A673 (cell line): ENCODE measurements around the gene LYSET. TPM values are rescaled to one million over a fixed set of nuclear protein-coding genes. Genes with fewer than 3 reads are reported as not detected.

Source experiments
- BruUV-seq: library from RNA; stranded (reverse); fragments of 400-500 nt; replicated peaks from 2 replicates; lab custom pipeline; 2021; lab: Mats Ljungman, UMichigan
- CTCF ChIA-PET: fragments of 300-600 bp; sonication (Branson Sonifier 250); formaldehyde crosslinking; loops from one replicate; lab custom pipeline; 2022; ENCODE audit warnings: antibody characterized with exemption; lab: Charles Lee
- POLR2A ChIA-PET: fragments of 300-600 bp; sonication (Branson Sonifier 250); formaldehyde crosslinking; loops from one replicate; lab custom pipeline; 2022; ENCODE audit warnings: antibody characterized with exemption; ENCODE audit not compliant: low non-redundant PET; lab: Charles Lee
- DNase-seq: peaks from one replicate; pipeline ENCODE4 v3.0.0-alpha.2; 2015; ENCODE audit warnings: low spot score
- H3K27ac ChIP-seq: fragments of 200-600 bp; sonication (generic); 2 replicates; pipeline ENCODE4 v1.5.1; 2016; ENCODE audit warnings: mixed run types, low read depth, mild to moderate bottlenecking, mixed read lengths, antibody characterized with exemption, low read length; ENCODE audit not compliant: poor library complexity, severe bottlenecking
- H3K27me3 ChIP-seq: fragments of 200-600 bp; sonication (generic); replicated peaks from 2 replicates; pipeline ENCODE4 v1.6.1; 2017; ENCODE audit warnings: mixed run types, low read depth, mild to moderate bottlenecking, mixed read lengths, antibody characterized with exemption, low read length; ENCODE audit not compliant: insufficient read depth, poor library complexity
- H3K36me3 ChIP-seq: fragments of 200-600 bp; sonication (generic); 2 replicates; pipeline ENCODE4 v1.6.1; 2016; ENCODE audit warnings: mixed run types, mild to moderate bottlenecking, mixed read lengths, antibody characterized with exemption, low read length; ENCODE audit not compliant: insufficient read depth, poor library complexity, severe bottlenecking
- H3K4me1 ChIP-seq: fragments of 200-600 bp; sonication (generic); 2 replicates; pipeline ENCODE4 v1.6.1; 2017; ENCODE audit warnings: mixed run types, mild to moderate bottlenecking, mixed read lengths, antibody characterized with exemption, low read length; ENCODE audit not compliant: insufficient read depth, poor library complexity, severe bottlenecking
- H3K4me3 ChIP-seq: fragments of 200-600 bp; sonication (generic); 2 replicates; pipeline ENCODE4 v1.5.1; 2016; ENCODE audit warnings: low read depth, mixed run types, mild to moderate bottlenecking, mixed read lengths, low read length; ENCODE audit not compliant: poor library complexity, severe bottlenecking
- H3K9me3 ChIP-seq: fragments of 200-600 bp; sonication (generic); 2 replicates; pipeline ENCODE4 v1.6.1; 2016; ENCODE audit warnings: mixed run types, low read depth, mild to moderate bottlenecking, mixed read lengths, antibody characterized with exemption, low read length; ENCODE audit not compliant: poor library complexity, severe bottlenecking
- CTCF ChIP-seq: fragments of 300-800, 200-600 bp; sonication (generic); conservative IDR thresholded peaks from 2 replicates; pipeline ENCODE4 v1.5.1; 2017; ENCODE audit warnings: low read depth, mild to moderate bottlenecking, antibody characterized with exemption, low read length, moderate library complexity, mixed read lengths
- EZH2 ChIP-seq: fragments of 200-600 bp; sonication (generic); IDR thresholded peaks from 2 replicates; pipeline ENCODE4 v1.6.1; 2017; ENCODE audit warnings: borderline replicate concordance, low read depth, mild to moderate bottlenecking, mixed read lengths, antibody characterized with exemption, low read length; ENCODE audit not compliant: poor library complexity, severe bottlenecking
- intact Hi-C: fragments of 100-400 bp; cut with micrococcal nuclease; formaldehyde crosslinking; loops from one replicate; pipeline ENCODE4 v1.10.0; 2022; ENCODE audit not compliant: unreplicated experiment
- total RNA-seq: library from RNA; stranded (reverse); gene quantifications from 2 replicates; pipeline ENCODE4 v1.2.3, GENCODE V29; 2021

The LYSET gene
- total RNA-seq, 1 experiment from 2014 or later: 26.8 TPM

DNA sequence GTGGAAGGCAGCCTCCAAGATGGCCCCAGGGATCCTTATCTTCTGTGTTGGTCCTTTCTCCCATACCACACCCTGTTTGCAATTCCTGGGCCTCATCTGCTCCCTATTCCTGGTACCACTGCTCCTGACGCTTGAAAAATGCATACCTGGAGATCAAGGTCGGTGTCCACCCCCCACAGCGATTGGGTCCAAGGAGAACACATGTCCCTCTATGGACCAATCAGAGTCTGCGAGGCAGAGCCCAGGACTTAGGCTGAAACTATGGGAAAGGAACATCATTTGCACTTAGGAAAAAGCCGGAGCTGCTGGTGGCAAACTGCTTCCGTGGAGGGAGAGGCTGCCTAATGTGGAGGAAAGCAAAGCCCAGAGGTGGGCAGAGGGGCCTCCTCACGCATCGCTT lies 36.1 kb upstream of the LYSET start:
- CTCF ChIA-PET: no interaction called here
- BruUV-seq: no TSS peak
- Histone ChIP-seq H3K27me3 (no peaks in the 10 kb centered on the region), H3K27ac (no peak overlapping the region), H3K4me3 (no peak overlapping the region), H3K9me3 (no peaks in the 10 kb centered on the region), H3K36me3 (no peaks in the 10 kb centered on the region), H3K4me1 (no peaks in the 10 kb centered on the region)
- TF ChIP-seq CTCF (no peak), EZH2 (no peak)
- POLR2A ChIA-PET: no interaction called here
- intact Hi-C loops: no loop called here
- no peak for DNase-seq

DNA sequence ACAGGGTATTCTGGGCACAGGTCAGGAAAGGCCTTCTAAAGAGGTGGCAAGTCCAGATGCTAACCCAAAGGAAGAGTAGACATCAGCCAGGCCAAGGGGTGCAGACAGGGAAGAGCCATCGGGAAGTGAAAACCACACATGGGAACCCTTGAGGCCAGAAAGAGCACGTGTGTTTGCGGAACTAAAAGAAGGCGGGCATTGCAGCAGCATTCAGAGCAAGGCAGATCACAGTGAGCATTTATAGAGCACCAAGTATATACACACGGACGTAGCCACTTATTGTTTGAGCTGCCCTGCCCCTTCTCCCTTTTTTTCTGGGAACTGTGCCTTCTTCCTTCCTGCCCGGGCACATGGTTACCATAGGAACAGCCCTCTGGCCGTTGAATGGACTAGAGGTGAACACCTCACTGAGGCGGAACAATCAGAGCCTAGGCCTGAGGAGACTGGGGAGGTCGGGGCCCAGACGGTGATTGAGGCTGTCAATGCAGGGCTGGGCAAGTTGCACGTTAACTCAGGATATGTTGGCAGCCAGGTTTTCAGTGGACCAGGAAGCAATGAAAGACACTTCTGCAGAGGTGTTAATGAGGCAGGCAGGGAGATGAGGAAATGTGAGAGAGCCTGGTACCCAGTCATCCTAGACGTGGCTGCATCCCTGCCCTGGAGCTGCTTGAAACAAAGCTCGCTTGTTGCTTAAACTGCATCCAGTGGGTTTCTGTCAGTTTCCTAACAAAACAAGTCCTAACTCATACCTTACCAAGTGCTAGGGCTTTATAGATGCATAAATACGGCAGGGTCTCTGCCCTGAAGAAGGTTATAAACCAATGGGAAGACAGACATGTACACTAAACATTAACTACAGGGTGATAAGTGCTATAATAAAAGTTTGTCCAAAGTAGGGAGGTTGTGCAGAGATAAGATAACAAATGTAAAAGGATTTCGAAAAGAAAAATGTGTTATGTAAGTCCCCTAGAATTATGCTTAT lies 34.6 kb upstream of the LYSET start:
- CTCF ChIA-PET: no interaction called here
- POLR2A ChIA-PET: no interaction called here
- Histone ChIP-seq H3K4me3 (no peak overlapping the region), H3K36me3 (no peaks in the 10 kb centered on the region), H3K4me1 (no peaks in the 10 kb centered on the region), H3K27me3 (no peaks in the 10 kb centered on the region), H3K9me3 (no peaks in the 10 kb centered on the region), H3K27ac (no peak overlapping the region)
- DNase-seq: no peak
- intact Hi-C loops: no loop called here
- TF ChIP-seq CTCF (no peak), EZH2 (no peak)
- no TSS peak for BruUV-seq

- ChIA-PET POLR2A (no interaction called here), CTCF (no interaction called here)
- no peaks in the 10 kb centered on the region for H3K36me3 ChIP-seq
- no peaks in the 10 kb centered on the region for H3K27me3 ChIP-seq
- no TSS peak for BruUV-seq
- no peaks in the 10 kb centered on the region for H3K9me3 ChIP-seq
- no peak for TF ChIP-seq CTCF
- no peak for TF ChIP-seq EZH2
- DNase-seq: no peak
- H3K27ac ChIP-seq: no peak overlapping the region
- intact Hi-C loops: no loop called here
- H3K4me3 ChIP-seq: no peak overlapping the region
- H3K4me1 ChIP-seq: no peaks in the 10 kb centered on the region
Observed at GRCh38 chr14:93153121-93153520, 32.0 kb upstream of the LYSET start.
